ENCODE data around the gene PER2. TPM values are rescaled to one million over a fixed set of nuclear protein-coding genes. Genes with fewer than 3 reads are reported as not detected.

The PER2 gene
- total and polyA plus RNA-seq, 9 of the 15 experiments (the other 6 are each of a cell fraction or from before 2014, with no cell fraction given) = 1.1 to 10.3 (median 2.9) TPM

GRCh38 chr2:238290091-238290509 lies 1.7 kb upstream of the PER2 start (continued):
- TF ChIP-seq ZNF274 (IDR thresholded peaks at IDR 0.05; ENCODE audit: borderline replicate concordance, low read depth, low read length) = no peak

- in situ Hi-C loops (cut with MboI) (no loop called here), intact Hi-C loops (cut with micrococcal nuclease) (no loop called here)
- TF ChIP-seq ZNF384 (IDR thresholded peaks at IDR 0.05; ENCODE audit: low read depth, low read length) (no peak), BDP1 (IDR thresholded peaks at IDR 0.05; ENCODE audit: insufficient read depth, insufficient read length) (no peak), CREM (IDR thresholded peaks at IDR 0.05; ENCODE audit: low read depth) (no peak), KAT7 (CRISPR knock-in tag; IDR thresholded peaks at IDR 0.05; ENCODE audit: borderline replicate concordance) (no peak), ZNF23 (CRISPR knock-in tag; IDR thresholded peaks at IDR 0.05) (no peak), ZBTB8A (IDR thresholded peaks at IDR 0.05; ENCODE audit: partially characterized antibody) (no peak), MEF2D (tag; conservative IDR thresholded peaks at IDR 0.05; ENCODE audit: low read depth) (no peak), CEBPG (CRISPR knock-in tag; IDR thresholded peaks at IDR 0.05) (no peak), CEBPG (tag; conservative IDR thresholded peaks at IDR 0.05 in 1 of 2, IDR thresholded peaks at IDR 0.05 in 1 of 2) (no peak), ZNF766 (CRISPR knock-in tag; conservative IDR thresholded peaks at IDR 0.05) (no peak), THRA (IDR thresholded peaks at IDR 0.05) (no peak), SMAD1 (IDR thresholded peaks at IDR 0.05; ENCODE audit: low read depth, low read length, partially characterized antibody) (no peak), ZNF282 (CRISPR knock-in tag; IDR thresholded peaks at IDR 0.05) (no peak)
- TF ChIP-seq, protein P1, sequence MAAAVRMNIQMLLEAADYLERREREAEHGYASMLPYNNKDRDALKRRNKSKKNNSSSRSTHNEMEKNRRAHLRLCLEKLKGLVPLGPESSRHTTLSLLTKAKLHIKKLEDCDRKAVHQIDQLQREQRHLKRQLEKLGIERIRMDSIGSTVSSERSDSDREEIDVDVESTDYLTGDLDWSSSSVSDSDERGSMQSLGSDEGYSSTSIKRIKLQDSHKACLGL (CRISPR knock-in tag; IDR thresholded peaks at IDR 0.05; ENCODE audit: borderline replicate concordance, poor library complexity, severe bottlenecking) = no peak
- TF ChIP-seq, protein P2, sequence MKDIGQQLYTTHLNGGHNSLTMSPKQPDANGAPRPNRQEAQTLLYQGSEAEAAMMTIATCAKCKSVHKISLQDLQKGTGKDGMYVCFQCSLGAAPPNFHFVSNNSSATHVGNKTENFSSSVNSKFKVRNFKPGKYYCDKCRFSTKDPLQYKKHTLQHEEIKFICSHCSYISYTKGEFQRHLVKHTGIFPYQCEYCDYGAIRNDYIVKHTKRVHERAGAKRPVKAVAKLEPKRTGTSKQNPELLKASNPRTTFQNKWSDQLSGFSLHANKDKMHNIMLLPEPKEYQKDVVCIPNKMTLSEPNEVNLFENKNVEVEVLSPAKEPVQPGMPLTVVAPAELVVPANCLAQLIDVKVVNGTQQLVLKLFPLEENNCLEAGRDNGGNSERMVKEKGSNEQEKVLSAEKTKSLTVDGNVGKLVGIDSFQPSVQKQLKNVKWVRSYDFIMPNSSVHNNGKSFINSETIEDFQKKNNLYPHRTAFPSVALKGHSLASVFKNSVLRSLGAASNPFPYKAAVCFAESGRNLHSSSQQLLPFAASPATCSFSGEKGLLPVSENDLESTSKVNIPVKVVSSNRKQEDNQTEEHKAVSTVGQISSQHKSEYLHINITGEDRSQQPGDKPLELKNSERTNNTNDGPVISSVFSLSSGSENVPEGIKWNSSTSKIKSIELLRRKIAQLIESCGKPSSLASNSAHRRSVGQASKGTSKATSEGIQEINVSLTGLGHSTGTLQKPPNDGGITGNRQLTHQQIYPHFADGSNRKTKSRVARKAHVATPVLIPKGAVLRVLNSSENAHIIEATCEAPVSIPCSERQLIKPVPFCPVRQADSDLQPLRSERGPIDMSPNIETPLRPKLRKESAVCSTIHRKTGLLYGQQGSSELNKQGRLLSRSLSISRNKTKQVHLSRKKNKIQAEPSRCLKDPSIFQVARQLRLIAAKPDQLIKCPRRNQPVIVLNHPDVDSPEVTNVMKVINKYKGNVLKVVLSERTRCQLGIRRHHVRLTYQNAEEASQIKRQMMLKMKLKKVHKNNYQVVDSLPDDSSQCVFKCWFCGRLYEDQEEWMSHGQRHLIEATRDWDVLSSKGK (CRISPR knock-in tag; IDR thresholded peaks at IDR 0.05) = no peak
- H3K27me3 ChIP-seq (ENCODE audit: control insufficient read depth in 2 of 2, insufficient read depth in 2 of 2, low read length in 2 of 2) = peaks cover 0 to 3% of the 10 kb centered on the region in 2 experiments; a peak in 2 of 5 replicates
- peak overlapping the region; percentile 90 for H2AFZ ChIP-seq (ENCODE audit: low read depth, low read length)
- peaks cover 36% of the 10 kb centered on the region for H3K79me2 ChIP-seq (ENCODE audit: control insufficient read depth, insufficient read depth, low read length)
- peaks cover 5% of the 10 kb centered on the region; the same call in 1 of the 3 replicates for H3K36me3 ChIP-seq (ENCODE audit: control insufficient read depth, insufficient read depth, low read length)
- H3K9ac ChIP-seq (ENCODE audit: insufficient read depth in 1 of 2, low read depth in 2 of 2, low read length in 2 of 2) = peak overlapping the region; percentile 83 to 97
- peaks cover 3 to 28% of the 10 kb centered on the region in 2 experiments; a peak in 4 of 5 replicates for H3K4me1 ChIP-seq (replicated peaks in 1 of 2; ENCODE audit: control insufficient read depth in 2 of 2, insufficient read depth in 2 of 2, low read length in 2 of 2)
- POLR2A ChIA-PET = interaction anchor here (0.6 to 1.9 kb wide), 2 partner anchors 10 to 197 kb away, joined by 3 to 4 read pairs; no protein-coding TSS in a partner anchor
- ATAC-seq = no peak
- H3K9me3 ChIP-seq (replicated peaks; ENCODE audit: control insufficient read depth, insufficient read depth, low read depth, low read length) = no peaks in the 10 kb centered on the region
- peaks cover 5% of the 10 kb centered on the region for H3K9me1 ChIP-seq (ENCODE audit: control insufficient read depth, insufficient read depth, low read length)
- peak in 1 of 4 experiments; percentile 9 for DNase-seq (ENCODE audit: extremely low read depth in 1 of 4, low spot score in 3 of 4)
- peak overlapping the region; percentile 71; the same call in 1 of the 2 replicates for H3K4me3 ChIP-seq
- 61% methylated on average over 10 of the region's 13 CpGs for WGBS (ENCODE audit: insufficient coverage, low coverage, missing lambda C conversion rate)
- peak overlapping the region; percentile 68 for H3K4me2 ChIP-seq (ENCODE audit: insufficient read depth, low read length)
- peak overlapping the region; percentile 84; the same call in 1 of the 3 replicates for H3K27ac ChIP-seq (ENCODE audit: extremely low read depth, low read depth, low read length)
- FAIRE-seq = no peak
- CTCF ChIA-PET (ENCODE audit: low intra/inter-chr PET ratio) = no interaction called here
- no peaks in the 10 kb centered on the region; the same call in 1 of the 2 replicates for H4K20me1 ChIP-seq (replicated peaks; ENCODE audit: control insufficient read depth, insufficient read depth, low read length)
- BruUV-seq (replicated peaks) = no TSS peak
Measured at GRCh38 chr2:238289574-238289973, 1.2 kb upstream of the PER2 start.

All from K562 (cell line).